HG02642 (cell line): Measurements from ENCODE around the gene RELN.

ENCODE experiments used
- ATAC-seq: cut with Tn5 transposase; IDR thresholded peaks from one replicate; pipeline ENCODE4 v1.9.1; 2021; ENCODE audit warnings: mild to moderate bottlenecking; ENCODE audit not compliant: unreplicated experiment, poor library complexity

RELN gene

DNA sequence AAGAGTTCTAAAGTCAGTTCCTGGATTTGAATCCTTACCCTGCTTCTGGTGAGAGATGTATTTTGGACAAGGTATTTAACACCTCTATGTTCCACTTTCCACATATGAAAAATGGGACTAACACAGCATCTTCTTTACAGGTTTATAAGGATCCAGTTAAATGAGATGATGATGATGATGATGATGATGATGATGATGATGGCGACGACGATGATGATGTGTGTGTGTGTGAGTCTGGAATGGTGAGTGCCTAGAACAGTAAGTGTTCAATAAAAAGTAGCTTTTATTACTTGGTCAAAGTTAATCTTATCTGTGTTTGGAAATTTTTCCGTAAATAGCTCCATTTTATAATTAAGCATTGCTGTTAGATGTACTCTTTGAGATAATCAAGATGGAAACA, 295.2 kb downstream of the RELN start:
- ATAC-seq, result no peak

- no peak for ATAC-seq
Observed at GRCh38 chr7:103691291-103691690, 298.2 kb downstream of the RELN start.

GRCh38 chr7:103690242-103690974, 299.1 kb downstream of the RELN start:
- ATAC-seq, result no peak

GRCh38 chr7:103689255-103689654, 300.2 kb downstream of the RELN start:
- ATAC-seq, result no peak

DNA sequence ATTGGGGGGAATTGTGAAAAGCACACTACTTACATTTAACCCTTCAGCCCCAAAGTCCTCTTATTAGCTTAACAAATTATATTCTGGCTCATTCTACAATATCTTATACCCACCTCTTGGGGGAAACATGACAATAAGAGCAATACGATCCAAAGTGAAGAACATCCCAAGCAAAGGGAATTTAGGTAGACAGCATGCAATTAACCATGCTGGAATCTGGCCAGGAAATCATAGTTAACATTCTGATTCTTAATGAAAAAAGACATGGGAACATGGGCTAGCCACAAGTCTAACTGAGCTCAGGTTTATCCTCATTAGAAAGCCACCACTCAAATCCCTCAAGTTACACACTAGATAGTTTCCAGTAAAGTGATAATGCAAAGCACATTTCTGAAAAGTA, 301.5 kb downstream of the RELN start:
- no peak for ATAC-seq

GRCh38 chr7:103687272-103687671, 302.2 kb downstream of the RELN start:
- no peak for ATAC-seq

GRCh38 chr7:103686763-103687162, 302.7 kb downstream of the RELN start:
- ATAC-seq, result no peak

DNA sequence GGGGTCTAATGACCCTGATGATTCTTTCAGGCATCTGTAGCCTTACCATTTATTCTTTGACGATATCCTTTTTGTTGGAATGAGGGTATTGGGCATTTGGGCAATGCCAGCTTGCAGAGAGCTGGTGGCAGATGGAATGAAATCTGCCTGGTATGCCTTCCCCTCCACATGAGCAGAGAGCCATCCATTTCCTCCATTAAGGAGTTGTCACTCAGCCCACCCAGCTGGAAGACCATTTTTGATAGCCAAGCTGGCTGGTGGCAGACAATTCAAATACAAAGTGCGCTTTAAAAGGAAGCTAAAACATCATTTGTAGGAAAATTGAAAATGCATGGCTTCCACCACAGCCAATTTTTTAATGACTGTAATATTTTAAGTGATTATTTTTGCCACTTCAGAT, 303.4 kb downstream of the RELN start:
- no peak for ATAC-seq

DNA sequence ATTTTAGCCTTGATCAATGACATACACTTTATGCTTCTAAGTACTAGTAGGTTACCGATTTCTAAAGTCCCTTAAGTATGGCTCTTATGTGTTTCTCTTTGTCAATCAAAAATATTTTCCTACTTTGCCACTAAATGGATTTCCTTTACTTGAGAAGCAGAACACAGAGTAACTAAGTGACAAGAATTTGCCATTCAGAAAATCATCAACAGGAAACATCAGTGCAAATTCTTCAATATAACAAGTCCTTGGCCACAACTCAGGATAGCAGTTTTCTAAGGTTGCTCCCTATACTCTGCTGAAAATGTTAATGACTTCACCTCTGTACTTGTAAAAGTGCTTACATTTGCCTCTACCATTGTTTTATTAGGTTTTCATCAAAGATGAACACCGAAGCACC, 303.8 kb downstream of the RELN start:
- no peak for ATAC-seq

- ATAC-seq, result no peak
Observed at GRCh38 chr7:103683348-103683747, 306.1 kb downstream of the RELN start.

GRCh38 chr7:103680161-103681144, 309.0 kb downstream of the RELN start:
- ATAC-seq, result no peak

DNA sequence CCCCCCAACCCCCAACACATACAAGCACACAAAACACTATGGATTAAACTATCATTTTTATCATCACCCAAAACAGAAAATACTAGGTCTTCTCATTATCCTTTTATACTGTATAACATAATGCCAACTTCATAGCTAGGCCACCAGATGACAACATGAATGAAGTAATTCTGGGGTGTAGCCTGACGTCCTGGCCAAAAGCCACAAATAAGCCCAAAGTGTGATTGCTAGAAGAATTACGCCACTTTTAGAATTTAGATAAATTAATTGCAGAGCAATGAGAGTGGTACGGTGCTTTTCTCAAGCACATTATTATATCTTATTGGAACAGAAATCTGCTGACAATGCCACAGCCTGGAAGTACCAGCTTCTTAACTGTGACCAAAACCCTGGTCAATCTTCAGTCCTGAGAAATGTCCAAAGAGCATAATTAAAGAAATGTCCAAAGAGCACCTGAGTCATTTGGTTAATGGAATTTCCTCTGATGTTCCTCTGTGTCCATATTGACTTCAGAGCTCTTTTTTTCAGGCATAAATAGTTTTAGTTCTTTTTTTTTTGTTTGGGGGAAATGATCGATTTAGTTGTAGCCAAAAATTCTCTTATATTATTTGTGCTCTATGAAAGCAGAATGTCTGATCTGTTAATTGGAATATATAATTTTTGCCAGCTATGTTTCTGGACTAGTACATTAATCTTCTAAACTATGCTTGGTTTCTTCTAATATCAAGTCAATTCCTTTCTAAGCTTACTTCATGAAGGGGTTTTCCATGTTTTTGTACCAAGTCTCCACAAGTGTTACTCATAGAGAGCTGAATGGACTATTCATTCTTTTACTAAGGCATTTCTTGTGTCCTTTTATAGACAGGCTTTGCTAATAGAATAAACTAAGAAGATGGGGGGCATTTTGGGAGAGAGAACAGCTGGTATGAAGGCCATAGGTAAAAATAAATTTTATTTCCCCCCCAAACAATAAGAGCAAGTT, 310.0 kb downstream of the RELN start:
- no peak for ATAC-seq

DNA sequence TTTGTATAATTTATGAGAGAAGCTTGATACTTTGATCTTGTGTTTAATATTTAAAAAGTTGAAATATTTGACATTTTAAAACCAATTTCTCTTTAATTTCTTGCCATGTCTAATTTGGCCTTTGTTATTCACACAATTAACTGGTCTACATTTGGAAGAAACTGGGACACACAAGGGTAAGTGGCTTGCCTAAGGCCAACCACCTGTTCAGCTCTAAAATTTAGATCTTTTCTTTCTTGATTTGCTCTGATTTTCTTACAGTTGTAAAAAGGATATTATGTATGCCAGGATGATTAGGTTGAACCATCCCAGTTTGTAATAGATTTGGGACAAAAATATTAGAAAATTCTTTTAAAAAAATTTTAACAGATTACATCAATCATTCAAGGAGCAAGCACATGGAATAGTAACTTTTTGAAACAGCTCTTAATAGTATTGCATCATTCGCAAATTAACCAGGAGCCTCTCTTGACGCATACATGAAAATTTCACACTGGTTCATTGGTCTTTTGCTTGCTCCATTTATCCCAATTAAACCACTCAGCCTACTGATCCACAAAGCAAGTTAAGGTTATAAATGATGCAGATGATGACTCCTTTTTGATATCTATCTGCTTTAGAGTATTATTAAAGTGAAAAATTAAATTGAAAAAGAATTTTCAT, 321.0 kb downstream of the RELN start:
- no peak for ATAC-seq

GRCh38 chr7:103666326-103666725, 323.1 kb downstream of the RELN start:
- no peak for ATAC-seq

GRCh38 chr7:103664577-103664976, 324.9 kb downstream of the RELN start:
- no peak for ATAC-seq

DNA sequence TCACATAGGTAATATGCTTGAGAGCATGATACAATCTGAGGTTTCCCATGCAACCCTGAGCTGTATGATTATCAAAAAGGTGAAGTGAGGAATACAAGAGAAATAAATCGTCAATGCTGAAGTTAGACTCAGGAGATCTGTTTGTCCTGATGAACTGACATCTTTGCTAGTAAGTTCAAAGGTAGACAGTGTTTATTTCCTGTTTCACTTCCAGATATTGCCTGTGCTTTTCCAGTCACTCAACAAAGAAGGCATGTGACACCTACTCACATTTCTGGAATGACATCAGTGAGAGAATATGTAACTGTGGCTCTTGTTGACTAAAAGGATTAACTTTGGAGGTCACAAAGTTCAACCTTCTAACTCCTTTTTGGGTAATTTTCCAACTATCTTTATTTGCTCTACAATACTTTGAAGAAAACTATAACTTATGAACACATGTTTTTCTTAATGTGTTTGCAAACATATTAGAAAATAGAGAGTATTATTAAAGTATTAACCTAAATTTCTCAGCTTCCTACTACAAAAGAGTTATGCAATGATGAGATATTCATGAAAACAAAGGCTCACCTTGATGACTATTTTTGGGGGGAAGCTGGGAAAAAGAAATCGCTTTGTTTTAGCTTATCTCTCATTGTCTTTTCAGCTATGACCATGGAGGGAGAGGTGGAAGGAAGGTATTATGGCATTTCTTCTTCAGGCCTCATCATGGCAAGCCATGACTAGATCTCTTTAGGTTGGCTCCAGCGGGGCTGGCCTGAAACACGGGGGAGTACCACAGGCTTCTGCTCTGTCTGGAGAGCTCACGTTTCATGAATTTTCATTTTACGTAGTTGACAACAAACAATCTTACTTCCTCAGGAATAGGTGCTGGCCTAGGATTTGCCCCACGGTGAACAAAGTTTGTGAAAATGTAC, 328.7 kb downstream of the RELN start:
- no peak for ATAC-seq

- ATAC-seq, result no peak
Observed at GRCh38 chr7:103658055-103659005, 331.1 kb downstream of the RELN start.

DNA sequence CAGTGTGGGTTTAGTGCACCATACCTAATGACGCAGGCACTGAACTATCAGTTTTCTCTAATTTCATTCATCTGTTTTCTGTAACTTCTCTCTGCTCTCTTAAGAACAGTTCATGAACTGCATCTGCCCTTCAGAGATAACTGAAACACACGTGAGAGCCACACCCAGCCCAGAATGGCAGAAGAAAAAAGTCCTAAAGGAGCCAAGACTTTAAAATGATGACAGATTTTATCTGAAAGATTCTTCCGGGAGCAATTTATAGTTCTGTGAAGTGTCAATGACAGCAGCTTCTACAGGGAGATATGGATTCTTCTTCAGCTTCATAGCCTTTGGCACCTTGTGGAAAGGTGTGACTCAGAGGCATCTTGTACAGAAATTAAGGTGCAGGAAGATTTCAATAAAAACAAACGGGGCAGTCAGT, 332.0 kb downstream of the RELN start:
- ATAC-seq, result no peak
